ENCODE data around the gene SCP2. TPM values are rescaled to one million over a fixed set of nuclear protein-coding genes. Genes with fewer than 3 reads are reported as not detected.
A peak's percentile ranks its signal among the peaks of the same experiment; 100 is the strongest.
"Not testable (repeated sequence)": the region's sequence is repeated elsewhere in the genome, so short reads cannot be mapped to it uniquely, and the experiment has no call there.

The SCP2 gene
- total RNA-seq, 1 donor from 2014 or later: 130 TPM

DNA sequence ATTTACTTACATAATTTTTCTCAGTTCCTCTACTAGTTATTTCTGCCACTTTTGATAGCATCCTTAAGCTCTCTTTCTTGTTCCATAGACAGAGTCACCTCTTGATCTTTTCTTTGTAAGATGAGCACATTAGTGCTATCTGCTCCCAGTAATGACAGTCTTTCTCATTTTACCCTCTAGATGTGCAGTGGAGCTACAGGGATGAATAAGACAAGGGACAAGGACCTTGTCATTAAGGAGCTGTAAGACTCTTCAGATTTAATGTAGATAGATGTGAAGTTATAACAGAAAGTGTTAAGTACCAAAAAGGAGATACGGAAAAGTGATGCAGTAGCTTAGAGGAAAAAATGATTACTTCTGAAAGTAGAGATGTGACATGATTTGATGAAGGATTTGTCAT is 20.4 kb downstream of the SCP2 start:
- H3K36me3 ChIP-seq: peaks cover 32% of the 10 kb centered on the region
- intact Hi-C loops (cut with micrococcal nuclease): no loop called here
- DNase-seq: no peak
- peak overlapping the region; percentile 44 for H3K27ac ChIP-seq (replicated peaks)
- H3K4me3 ChIP-seq: no peak overlapping the region
- H3K4me1 ChIP-seq: no peaks in the 10 kb centered on the region
- no peaks in the 10 kb centered on the region for H3K9me3 ChIP-seq (replicated peaks)
- TF ChIP-seq CTCF (IDR thresholded peaks at IDR 0.05; ENCODE audit: borderline replicate concordance): no peak
- no peaks in the 10 kb centered on the region for H3K27me3 ChIP-seq (ENCODE audit: low read depth)

DNA sequence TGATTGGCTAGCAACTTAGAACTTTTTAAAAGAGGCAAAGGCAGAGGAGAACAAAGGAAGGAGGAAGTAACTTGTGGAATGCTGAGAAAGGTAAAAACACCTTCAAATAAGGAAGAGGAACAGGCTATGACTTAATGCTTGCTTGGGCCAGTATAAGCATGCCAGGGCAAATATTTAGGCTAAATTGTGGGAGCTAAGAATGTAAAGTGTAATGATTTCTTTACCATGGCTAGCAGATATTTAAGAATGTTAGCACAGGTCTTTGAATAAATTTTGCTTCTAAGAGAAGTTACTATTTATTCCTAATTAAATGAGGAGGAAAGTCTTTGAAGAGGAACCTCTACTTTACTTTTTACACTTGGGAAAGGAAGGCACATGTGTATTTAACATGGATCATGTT is 22.5 kb downstream of the SCP2 start:
- H3K9me3 ChIP-seq (replicated peaks); H3K27me3 ChIP-seq (ENCODE audit: low read depth); H3K4me3 ChIP-seq; H3K27ac ChIP-seq (replicated peaks); intact Hi-C loops (cut with micrococcal nuclease); H3K4me1 ChIP-seq; DNase-seq: not testable (repeated sequence)
- H3K36me3 ChIP-seq: peaks cover 43% of the 10 kb centered on the region

- no peak overlapping the region for H3K27ac ChIP-seq (replicated peaks)
- H3K27me3 ChIP-seq (ENCODE audit: low read depth): no peaks in the 10 kb centered on the region
- no peaks in the 10 kb centered on the region for H3K9me3 ChIP-seq (replicated peaks)
- no peak overlapping the region for H3K4me3 ChIP-seq
- DNase-seq: no peak
- no peak for TF ChIP-seq CTCF (IDR thresholded peaks at IDR 0.05; ENCODE audit: borderline replicate concordance)
- H3K36me3 ChIP-seq: peaks cover 59% of the 10 kb centered on the region
- intact Hi-C loops (cut with micrococcal nuclease): no loop called here
- H3K4me1 ChIP-seq: peaks cover 5% of the 10 kb centered on the region
Measured at GRCh38 chr1:52952112-52952511, 25.0 kb downstream of the SCP2 start.

GRCh38 chr1:52955129-52955970 is 28.3 kb downstream of the SCP2 start:
- H3K27ac ChIP-seq (replicated peaks): peak overlapping the region; percentile 4
- H3K4me1 ChIP-seq: peaks cover 5% of the 10 kb centered on the region
- TF ChIP-seq CTCF (IDR thresholded peaks at IDR 0.05; ENCODE audit: borderline replicate concordance): no peak
- H3K36me3 ChIP-seq: peaks cover 69% of the 10 kb centered on the region
- no peak overlapping the region for H3K4me3 ChIP-seq
- DNase-seq: no peak
- H3K27me3 ChIP-seq (ENCODE audit: low read depth): no peaks in the 10 kb centered on the region
- H3K9me3 ChIP-seq (replicated peaks): no peaks in the 10 kb centered on the region
- intact Hi-C loops (cut with micrococcal nuclease): no loop called here

GRCh38 chr1:52963101-52963500 is 36.0 kb downstream of the SCP2 start:
- Histone ChIP-seq H3K27me3 (ENCODE audit: low read depth) (no peaks in the 10 kb centered on the region), H3K4me3 (no peak overlapping the region), H3K4me1 (no peaks in the 10 kb centered on the region), H3K27ac (replicated peaks) (no peak overlapping the region), H3K9me3 (replicated peaks) (no peaks in the 10 kb centered on the region), H3K36me3 (peaks cover 47% of the 10 kb centered on the region)
- TF ChIP-seq CTCF (IDR thresholded peaks at IDR 0.05; ENCODE audit: borderline replicate concordance): no peak
- intact Hi-C loops (cut with micrococcal nuclease): no loop called here
- DNase-seq: no peak

GRCh38 chr1:52967666-52968065 is 40.6 kb downstream of the SCP2 start:
- no peak for TF ChIP-seq CTCF (IDR thresholded peaks at IDR 0.05; ENCODE audit: borderline replicate concordance)
- DNase-seq: no peak
- H3K27ac ChIP-seq (replicated peaks): no peak overlapping the region
- intact Hi-C loops (cut with micrococcal nuclease): no loop called here
- no peaks in the 10 kb centered on the region for H3K9me3 ChIP-seq (replicated peaks)
- H3K27me3 ChIP-seq (ENCODE audit: low read depth): no peaks in the 10 kb centered on the region
- no peaks in the 10 kb centered on the region for H3K4me1 ChIP-seq
- no peak overlapping the region for H3K4me3 ChIP-seq
- peaks cover 23% of the 10 kb centered on the region for H3K36me3 ChIP-seq

DNA sequence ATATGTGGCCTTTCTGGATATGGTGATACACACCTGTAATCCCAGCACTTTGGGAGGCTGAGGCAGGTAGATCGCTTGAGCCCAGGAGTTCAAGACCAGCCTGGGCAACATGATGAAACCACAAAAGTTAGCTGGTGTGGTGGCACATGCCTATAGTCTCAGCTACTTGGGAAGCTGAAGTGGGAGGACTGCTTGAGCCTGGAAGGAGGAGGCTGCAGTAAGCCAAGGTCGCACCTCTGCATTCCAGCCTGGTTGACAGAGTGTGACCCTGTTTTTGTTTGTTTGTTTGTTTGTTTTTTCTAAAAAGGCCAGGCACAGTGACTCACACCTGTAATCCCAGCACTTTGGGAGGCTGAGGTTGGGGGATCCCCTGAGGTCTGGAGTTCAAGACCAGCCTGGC is 42.2 kb downstream of the SCP2 start:
- H3K27ac ChIP-seq (replicated peaks); H3K27me3 ChIP-seq (ENCODE audit: low read depth); H3K9me3 ChIP-seq (replicated peaks); H3K4me3 ChIP-seq; H3K4me1 ChIP-seq; DNase-seq; intact Hi-C loops (cut with micrococcal nuclease): not testable (repeated sequence)
- H3K36me3 ChIP-seq: peaks cover 22% of the 10 kb centered on the region
